ENCODE data around the gene GMDS.

DNA sequence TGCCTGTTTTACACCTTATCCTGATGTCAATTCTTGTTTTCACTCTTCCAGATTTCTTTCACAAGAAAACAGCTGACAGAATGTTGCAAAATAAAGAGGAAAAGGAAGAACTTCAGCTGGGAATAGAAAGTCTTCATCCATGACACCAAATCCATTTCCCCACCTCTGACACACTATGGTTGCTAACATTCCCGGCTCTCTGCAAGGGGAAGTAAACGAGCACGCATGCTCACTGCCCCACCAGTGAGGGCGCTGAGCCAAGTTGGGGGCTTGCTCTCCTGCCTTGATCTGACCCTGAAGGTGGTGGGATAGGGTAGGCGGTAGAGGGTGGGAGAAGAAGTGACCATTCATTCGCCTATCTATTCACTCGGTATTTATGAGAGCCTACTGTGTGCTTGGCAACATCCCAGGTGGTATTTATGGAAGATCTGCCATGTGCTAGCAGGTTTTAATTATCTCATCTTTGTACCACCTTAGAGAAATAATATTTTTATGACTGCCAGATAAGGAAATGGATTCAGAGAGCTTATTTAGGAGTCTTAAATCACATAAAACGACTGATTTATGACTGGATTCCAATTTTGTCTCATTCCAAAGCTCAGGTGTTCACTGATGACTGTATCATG lies 429.5 kb downstream of the GMDS start:
- TF ChIP-seq, protein P1, sequence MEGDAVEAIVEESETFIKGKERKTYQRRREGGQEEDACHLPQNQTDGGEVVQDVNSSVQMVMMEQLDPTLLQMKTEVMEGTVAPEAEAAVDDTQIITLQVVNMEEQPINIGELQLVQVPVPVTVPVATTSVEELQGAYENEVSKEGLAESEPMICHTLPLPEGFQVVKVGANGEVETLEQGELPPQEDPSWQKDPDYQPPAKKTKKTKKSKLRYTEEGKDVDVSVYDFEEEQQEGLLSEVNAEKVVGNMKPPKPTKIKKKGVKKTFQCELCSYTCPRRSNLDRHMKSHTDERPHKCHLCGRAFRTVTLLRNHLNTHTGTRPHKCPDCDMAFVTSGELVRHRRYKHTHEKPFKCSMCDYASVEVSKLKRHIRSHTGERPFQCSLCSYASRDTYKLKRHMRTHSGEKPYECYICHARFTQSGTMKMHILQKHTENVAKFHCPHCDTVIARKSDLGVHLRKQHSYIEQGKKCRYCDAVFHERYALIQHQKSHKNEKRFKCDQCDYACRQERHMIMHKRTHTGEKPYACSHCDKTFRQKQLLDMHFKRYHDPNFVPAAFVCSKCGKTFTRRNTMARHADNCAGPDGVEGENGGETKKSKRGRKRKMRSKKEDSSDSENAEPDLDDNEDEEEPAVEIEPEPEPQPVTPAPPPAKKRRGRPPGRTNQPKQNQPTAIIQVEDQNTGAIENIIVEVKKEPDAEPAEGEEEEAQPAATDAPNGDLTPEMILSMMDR (IDR thresholded peaks at IDR 0.05; ENCODE audit: control extremely low read depth in 1 of 3, insufficient read depth in 1 of 3, low read depth in 1 of 3, low read length in 3 of 3): peak in 2 of 3 experiments; percentile 53 to 59; a peak in 3 of 4 replicates
- TF ChIP-seq SUZ12 (IDR thresholded peaks at IDR 0.05; ENCODE audit: low read length) (no peak), YY1 (IDR thresholded peaks at IDR 0.05; ENCODE audit: low read depth, low read length) (no peak)
